ENCODE data around the gene NACC2.
A peak's percentile ranks its signal among the peaks of the same experiment; 100 is the strongest.

- peak; percentile 34 for TF ChIP-seq POLR2A (IDR thresholded peaks at IDR 0.05; ENCODE audit: low read depth, low read length)
- no peak for TF ChIP-seq CTCF (IDR thresholded peaks at IDR 0.05; ENCODE audit: extremely low read depth in 1 of 2, insufficient read depth in 1 of 2, low read depth in 1 of 2, low read length in 2 of 2)
- no peak for TF ChIP-seq JUN (IDR thresholded peaks at IDR 0.05; ENCODE audit: borderline replicate concordance, insufficient read depth, insufficient read length, low read depth)
- no peak for TF ChIP-seq EZH2 (IDR thresholded peaks at IDR 0.05; ENCODE audit: borderline replicate concordance, low read depth, low read length, severe bottlenecking)
- TF ChIP-seq POLR2AphosphoS5 (IDR thresholded peaks at IDR 0.05; ENCODE audit: insufficient read depth, low read depth, low read length), result peak; percentile 61
- TF ChIP-seq FOS (IDR thresholded peaks at IDR 0.05; ENCODE audit: borderline replicate concordance, insufficient read depth, low read length), result no peak
- TF ChIP-seq GATA2 (IDR thresholded peaks at IDR 0.05; ENCODE audit: insufficient read depth, insufficient read length, low read depth, low read length), result no peak
- no peak for TF ChIP-seq MAX (IDR thresholded peaks at IDR 0.05; ENCODE audit: insufficient read depth, insufficient read length)
Observed at GRCh38 chr9:136095070-136096058, at the start of gene NACC2.
